HEK293 (cell line): Measurements from ENCODE around the gene ANKRD61.

ENCODE experiments used
- CTCF ChIP-seq: fragments of 450-650 bp; formaldehyde crosslinking; IDR thresholded peaks from 2 replicates; pipeline ENCODE4 v1.5.1; 2016; ENCODE audit warnings: missing biosample characterization, missing genetic modification characterization
- RBAK ChIP-seq: fragments of 450-650 bp; formaldehyde crosslinking; IDR thresholded peaks from 2 replicates; pipeline ENCODE4 v1.5.1; 2016; ENCODE audit warnings: missing biosample characterization, missing genetic modification characterization
- YY1 ChIP-seq: fragments of 450-650 bp; formaldehyde crosslinking; IDR thresholded peaks from 2 replicates; pipeline ENCODE4 v1.5.1; 2018; ENCODE audit warnings: missing biosample characterization, missing genetic modification characterization
- ZBTB17 ChIP-seq: fragments of 450-650 bp; formaldehyde crosslinking; IDR thresholded peaks from 2 replicates; pipeline ENCODE4 v1.5.1; 2016; ENCODE audit warnings: missing biosample characterization, missing genetic modification characterization
- ZNF10 ChIP-seq: fragments of 450-650 bp; formaldehyde crosslinking; IDR thresholded peaks from 2 replicates; pipeline ENCODE4 v1.5.1; 2017; ENCODE audit warnings: missing biosample characterization, missing genetic modification characterization
- ZNF302 ChIP-seq: fragments of 450-650 bp; formaldehyde crosslinking; IDR thresholded peaks from 2 replicates; pipeline ENCODE4 v1.5.1; 2016; ENCODE audit warnings: missing biosample characterization, missing genetic modification characterization, low read depth
- ZNF571 ChIP-seq: fragments of 450-650 bp; formaldehyde crosslinking; IDR thresholded peaks from 2 replicates; pipeline ENCODE4 v1.5.0; 2017; ENCODE audit warnings: missing biosample characterization, missing genetic modification characterization
- ZNF600 ChIP-seq: fragments of 450-650 bp; formaldehyde crosslinking; IDR thresholded peaks from 2 replicates; pipeline ENCODE4 v1.5.1; 2016; ENCODE audit warnings: missing biosample characterization, missing genetic modification characterization
- ZNF768 ChIP-seq: fragments of 450-650 bp; formaldehyde crosslinking; IDR thresholded peaks from 2 replicates; pipeline ENCODE4 v1.5.1; 2018; ENCODE audit warnings: missing biosample characterization, mild to moderate bottlenecking, missing genetic modification characterization

GRCh38 chr7:6071406-6071805, 40.2 kb downstream of the ANKRD61 start:
- TF ChIP-seq ZNF10 (tag by site-specific recombination), result no peak
- TF ChIP-seq YY1 (tag by site-specific recombination), result no peak
- no peak for TF ChIP-seq ZNF302 (tag by site-specific recombination)
- TF ChIP-seq CTCF (tag by site-specific recombination), result no peak
- TF ChIP-seq ZNF768 (tag by site-specific recombination), result no peak
- no peak for TF ChIP-seq RBAK
- TF ChIP-seq ZNF600 (tag by site-specific recombination), result no peak
- no peak for TF ChIP-seq ZNF571 (tag by site-specific recombination)
- TF ChIP-seq ZBTB17, result no peak
